HG03103 (cell line): ENCODE data around the gene COBL.

Experiments used
- ATAC-seq: cut with Tn5 transposase; IDR thresholded peaks from one replicate; pipeline ENCODE4 v1.9.1; 2021; ENCODE audit warnings: low read depth; ENCODE audit not compliant: unreplicated experiment

Gene COBL, protein sequence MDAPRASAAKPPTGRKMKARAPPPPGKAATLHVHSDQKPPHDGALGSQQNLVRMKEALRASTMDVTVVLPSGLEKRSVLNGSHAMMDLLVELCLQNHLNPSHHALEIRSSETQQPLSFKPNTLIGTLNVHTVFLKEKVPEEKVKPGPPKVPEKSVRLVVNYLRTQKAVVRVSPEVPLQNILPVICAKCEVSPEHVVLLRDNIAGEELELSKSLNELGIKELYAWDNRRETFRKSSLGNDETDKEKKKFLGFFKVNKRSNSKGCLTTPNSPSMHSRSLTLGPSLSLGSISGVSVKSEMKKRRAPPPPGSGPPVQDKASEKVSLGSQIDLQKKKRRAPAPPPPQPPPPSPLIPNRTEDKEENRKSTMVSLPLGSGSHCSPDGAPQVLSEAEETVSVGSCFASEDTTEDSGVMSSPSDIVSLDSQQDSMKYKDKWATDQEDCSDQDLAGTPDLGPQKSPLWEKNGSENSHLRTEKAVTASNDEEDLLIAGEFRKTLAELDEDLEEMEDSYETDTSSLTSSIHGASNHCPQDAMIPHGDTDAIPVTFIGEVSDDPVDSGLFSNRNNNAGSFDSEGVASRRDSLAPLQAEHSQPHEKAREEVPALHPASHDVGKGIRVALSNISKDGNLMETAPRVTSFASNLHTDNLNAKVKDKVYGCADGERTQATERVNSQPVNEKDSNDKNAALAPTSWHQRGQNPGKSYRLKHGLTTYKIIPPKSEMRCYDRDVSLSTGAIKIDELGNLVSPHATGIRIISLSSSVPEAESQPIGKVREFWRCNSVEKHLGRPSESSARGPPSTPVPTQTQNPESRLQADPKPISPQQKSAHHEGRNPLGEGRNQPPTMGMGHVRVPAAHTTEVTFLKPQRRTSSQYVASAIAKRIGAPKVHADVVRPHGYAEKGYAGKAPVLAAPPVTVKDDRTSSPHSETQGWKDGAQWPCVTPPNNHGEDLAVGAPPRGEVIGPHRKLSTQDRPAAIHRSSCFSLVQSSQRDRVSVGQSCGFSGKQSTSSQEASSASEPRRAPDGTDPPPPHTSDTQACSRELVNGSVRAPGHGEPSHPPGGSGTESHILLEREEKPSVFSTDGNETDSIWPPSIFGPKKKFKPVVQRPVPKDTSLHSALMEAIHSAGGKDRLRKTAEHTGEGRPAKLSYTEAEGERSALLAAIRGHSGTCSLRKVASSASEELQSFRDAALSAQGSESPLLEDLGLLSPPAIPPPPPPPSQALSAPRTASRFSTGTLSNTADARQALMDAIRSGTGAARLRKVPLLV

DNA sequence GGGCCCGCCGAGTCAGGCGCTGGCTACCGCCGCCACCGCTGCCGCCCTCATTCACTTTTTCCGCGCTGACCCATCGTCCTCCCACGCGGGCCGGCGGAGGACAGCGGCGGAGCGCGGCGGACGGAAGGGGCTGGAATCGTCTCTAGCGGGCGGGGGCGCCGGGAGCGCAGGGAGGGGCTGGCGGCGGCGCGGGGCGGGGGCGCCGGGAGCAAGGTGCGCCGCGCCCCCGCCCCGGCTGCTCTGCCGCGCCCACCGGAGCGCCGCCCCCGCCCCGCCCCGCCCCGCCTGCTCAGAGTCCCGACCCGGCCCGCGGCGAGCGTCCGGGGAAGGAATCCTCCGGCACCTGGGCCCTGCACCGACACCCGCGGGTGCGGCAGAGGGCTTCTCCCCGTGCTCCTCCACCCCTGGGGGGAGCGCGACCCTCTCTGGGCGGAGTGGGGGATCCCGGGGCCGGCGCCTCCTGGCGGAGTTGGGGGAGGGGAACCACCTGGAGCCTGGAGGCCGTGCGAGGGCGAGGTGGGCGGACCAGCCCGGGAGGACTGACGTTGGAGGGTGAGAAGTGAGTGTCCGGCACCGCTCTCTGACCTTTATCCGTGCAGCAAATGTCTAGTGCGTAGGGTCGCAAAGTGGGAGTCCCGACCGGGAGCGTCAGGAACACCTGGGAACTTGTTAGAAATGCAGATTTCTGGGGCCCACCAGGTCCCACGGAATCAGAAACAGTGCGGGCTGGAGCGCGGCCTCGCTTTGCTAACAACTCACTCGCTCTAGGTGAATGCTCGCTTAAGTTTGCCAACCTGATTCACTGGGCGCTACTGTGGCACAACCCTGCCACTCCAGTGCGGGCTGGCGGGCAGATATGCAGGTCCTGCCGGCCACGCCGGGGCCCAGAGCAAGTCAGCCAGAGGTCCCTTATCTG lies at the start of gene COBL:
TSS of gene COBL (minus strand) at position 144 of the 916 bp plus-strand sequence. CDS start 176 bp downstream, outside the sequence.
- ATAC-seq: no peak

DNA sequence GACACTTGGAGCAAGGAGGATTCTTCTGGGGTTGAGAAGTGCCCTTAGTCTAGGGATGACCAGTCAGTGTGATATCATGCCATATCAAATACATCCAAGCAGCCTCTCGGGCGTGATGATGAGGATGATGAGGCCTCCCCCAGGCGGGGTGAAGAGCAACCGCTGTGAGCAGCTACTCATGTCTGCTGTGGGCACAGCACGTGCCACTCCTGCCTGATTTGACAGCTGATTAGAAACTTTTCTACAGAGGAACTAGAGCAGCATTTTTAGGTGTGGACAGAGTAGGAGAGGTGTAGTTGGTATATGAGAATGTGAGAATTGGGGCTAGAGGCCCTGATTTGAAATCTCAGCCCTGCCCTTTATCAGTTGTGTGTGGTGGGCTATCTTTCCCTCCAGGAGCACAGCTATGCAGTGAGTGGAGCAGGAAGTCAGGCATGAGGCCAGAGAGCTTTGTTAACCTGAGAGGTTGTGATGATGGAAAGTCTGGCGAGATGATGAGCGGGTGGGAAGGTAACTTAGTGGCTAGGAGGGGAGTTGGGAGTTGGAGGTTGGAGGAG lies 49.6 kb upstream of the COBL start:
- no peak for ATAC-seq

DNA sequence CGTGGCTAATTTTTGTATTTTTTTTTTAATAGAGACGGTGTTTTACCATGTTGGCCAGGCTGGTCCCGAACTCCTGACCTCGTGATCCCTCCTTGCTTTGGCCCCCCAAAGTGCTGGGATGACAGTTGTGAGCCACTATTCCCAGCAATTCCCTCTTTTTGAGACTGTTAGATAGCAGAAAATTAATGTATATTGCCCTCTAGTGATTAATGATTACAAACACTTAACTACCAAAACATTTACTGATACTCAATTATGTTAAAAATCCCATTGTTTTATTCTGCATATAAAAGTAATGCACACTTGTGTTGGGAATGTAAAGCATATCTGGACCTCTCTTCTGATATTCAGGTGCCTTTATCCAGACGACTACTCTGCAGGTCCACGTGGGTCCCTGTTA lies 41.2 kb upstream of the COBL start:
- ATAC-seq: no peak

DNA sequence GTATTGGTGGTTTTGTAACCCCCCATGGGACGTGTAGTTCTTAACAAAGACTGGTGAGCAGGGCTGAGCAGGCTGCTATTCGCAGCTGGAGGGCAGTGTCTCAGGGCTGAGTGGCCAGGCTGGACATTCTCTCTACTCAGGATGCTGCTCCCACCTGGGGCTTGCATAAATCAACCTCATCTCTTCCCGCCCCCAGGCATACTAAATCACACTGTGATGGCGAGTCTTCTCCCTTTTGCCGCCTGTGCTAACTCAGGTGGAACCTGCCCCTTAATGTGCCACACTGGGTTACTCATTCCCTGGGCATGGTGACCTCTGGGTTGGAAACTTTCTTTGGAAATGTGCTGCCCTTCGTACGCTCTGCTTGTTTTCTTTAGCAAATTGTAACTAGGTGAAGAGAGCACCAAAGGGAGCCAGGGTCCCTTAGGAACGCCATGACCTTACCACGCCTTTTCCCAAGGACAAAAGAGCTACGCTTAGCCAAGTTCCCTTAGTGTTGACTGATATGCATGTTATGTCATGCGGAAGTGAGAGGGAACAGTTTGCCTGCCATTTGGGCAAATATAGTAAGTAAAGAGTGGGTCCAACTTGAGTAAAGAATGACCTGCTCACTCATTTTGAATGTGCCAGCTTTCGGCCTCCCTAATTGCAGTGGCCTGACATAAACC lies 40.4 kb upstream of the COBL start:
- no peak for ATAC-seq

DNA sequence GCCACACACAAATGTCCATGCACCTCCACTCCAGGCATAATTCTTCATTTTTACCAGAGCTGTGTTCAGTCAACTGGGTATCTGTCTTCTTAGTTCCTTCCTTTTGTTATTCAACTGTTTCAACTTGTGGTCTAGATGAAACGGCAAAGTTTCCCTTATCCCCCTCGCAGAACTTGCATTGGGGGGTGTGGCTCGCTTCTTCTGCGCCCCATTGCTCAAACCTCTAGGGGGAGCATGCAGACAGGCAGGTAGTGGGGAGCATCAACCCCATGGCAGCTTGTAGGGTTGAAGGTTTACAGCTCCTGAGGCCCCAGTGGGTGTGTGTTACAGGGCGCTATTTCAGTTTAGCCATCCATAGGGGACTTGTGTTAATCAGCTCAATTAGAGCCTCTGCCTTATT lies 38.3 kb upstream of the COBL start:
- no peak for ATAC-seq

DNA sequence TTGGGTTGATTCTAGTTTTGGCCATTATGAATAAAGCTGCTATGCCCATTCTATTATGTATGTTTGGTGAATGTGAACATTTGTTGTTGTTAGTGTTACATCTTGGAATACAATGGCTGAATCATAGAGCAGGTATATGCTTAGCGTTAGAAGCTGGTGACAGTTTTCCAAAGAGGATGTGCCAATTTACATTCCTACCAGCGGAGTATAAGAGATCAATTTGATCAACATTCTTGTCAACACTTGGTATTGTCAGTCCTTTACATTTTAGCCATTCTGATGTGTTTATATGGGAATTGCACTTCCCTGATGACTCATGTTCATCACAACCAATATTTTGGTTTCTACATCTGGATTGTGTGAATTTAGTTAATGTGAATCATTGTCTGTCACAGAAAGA lies 37.8 kb upstream of the COBL start:
- no peak for ATAC-seq

DNA sequence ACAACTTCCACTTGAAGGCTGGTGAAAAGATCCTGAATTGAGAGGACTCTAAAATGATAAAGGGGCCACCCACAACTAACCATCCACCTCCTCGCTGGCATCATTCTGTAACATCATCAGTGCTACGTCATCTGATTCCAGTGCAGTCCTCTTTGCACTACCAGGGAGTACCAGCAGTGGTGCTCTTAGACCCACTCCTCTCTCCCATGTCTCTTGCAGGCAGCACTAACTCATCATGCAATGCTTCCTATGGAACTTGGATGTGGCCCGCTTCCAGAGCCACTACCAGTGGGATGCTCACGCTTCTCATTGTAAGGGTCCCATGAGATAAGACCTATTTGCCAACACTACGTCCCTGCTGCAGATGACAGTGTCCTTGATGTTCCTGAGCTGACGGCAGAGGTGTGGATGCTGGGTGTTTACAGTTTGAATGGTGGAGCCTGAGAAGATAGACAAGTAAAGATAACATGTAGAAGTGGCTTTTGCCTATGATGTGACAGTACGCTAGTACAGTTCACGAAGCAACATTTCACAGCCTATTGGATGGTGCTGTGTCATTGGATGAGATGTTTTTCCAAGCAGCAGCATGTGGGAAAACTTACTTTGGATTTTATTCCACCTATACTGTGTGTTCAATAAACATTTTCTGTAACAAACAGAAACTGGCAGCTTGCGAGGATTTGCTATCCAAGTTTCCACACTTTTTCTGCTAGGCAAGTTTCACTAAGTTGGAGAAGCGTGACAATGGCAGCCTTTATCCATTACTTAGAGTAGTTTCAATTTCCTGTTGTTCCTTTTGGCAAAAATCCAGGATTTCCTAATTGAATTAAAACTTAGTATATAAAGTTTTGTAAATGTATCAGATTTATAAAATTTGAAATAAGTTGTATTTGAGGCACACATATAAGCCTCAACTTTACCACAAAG lies 35.8 kb upstream of the COBL start:
- no peak for ATAC-seq

DNA sequence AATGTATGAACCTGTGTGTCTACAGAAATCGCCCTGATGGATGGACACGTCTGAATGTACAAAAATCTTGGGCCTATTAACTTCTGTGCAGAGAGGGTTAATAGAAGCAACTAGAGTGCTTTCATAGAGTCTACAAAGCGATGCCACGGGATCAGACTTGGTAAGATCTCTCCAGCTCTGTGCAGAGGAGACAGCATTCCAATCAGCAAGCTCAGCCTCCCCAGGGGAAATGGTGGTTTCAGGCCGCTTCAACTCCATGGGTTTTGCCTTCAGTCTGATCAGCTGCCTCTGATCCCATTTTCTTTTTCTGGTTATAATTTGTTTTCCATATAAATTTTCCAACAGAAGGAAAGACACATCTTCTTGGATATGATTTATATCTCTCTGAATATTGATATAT lies 35.1 kb upstream of the COBL start:
- no peak for ATAC-seq

DNA sequence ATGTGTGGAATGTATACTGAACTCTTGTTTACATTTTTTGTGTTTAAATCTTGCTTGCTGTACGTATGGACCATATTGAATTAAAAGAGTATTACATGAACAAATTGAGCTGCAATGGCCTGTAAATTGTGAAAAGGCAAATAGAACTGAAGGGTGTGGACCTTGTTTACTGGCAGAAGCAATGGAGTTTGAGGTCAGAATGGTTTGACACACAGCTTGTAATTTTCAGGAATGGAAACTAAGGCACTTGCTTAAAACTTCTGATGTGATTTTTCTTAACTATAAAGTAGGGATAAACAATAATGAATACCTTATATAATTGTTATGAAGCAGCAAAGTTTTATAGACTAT lies 33.9 kb upstream of the COBL start:
- ATAC-seq: no peak

DNA sequence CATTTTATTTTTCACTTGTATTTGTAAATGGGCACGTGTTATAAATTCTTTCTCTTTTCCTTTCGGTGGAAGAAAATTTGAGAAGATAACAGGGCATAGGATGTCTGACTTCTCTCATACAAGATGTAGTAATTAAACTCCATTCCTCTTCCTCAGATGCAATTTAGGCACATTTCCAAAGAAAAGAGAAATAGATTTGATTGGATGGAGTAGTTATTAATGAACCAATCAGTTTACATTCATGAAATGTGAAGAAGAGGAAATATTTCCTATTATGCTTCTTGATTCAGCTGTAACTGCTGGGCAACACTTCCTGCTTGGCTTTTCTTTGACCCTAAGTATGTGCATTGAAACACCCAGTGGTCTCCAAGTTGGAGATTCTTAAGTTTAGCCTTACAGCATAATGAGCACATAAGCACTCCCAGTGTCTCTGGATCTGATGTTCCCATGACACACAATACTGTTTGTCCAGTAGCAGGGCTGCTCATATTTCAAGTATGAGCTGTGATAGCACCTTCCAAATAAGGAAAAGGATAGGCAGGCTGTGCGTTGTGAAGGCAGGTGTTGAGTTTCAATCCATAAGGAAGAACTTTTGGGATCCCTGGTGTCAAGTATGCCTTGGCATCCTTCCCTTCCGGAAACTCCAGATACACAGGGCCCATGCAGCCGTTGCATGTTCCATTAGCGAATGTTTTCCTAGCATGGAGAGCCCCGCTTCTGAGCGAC lies 33.4 kb upstream of the COBL start:
- no peak for ATAC-seq

DNA sequence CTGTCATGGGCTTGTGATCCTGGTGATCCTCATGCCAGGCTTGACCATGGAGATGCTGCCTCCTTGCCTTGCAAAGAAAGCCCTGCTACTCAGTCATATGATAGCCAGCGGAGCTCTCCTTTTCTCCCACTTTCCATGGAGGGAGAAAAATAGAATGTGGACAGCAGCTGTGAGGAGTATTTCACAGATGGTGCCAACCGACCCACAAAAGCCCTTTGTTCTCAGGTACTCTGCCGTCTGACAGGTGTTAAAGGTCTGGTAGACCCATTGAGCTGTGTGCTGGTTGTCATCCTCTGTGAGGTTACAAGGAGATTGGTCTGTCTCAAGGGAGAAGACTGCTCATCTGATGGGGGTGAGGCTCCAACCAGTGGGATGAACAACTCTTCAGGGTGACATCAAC lies 29.5 kb upstream of the COBL start:
- no peak for ATAC-seq

DNA sequence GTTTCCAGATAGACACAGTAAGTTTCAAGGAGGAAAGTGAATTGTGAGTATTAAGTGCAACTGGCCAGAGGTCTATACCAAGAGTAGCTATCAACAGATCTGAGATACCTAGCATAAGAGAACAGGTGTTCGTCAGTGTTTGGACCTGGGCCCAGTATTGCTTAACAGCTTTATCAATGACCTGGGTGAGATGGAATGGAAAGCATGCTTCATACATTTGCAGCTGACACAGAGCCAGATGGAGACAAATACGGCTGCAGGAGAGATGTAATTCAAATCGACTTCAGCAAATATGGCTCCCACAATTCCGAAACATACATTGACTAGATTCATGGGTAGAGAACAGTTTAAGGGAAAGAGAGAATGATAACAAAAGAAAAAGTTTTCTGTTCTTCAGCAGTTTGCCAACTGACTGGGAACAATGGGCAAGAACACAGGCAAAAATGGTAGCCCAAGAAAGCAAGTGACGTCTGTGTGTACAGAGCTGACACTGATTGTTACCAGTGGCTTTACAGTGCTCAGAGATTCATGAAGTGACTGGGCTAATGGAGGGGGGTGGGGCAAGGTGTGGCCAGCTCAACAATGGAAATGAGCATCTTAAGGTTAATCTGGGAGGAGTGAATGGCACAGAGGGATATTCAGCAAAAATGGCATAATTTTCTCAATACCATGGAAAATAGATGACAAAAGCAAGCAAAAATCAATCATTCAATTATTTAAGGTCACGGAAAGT lies 28.0 kb upstream of the COBL start:
- ATAC-seq: no peak

DNA sequence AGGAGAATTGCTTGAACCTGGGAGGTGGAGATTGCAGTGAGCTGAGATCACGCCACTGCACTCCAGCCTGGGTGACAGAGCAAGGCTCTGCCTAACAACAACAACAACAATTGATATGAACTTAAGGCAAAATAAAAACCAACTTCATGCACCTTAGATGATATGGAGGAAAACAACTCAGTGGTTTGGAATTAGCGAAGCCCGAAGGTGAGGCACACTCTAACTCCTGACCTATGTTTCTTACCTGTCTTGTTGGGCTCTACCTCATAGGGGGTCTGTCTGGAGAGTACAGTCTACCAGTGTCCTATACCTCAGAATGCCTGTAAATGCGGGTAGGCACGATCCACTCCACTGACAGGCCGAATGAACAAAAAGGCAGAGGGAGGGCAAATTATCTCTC lies 24.3 kb upstream of the COBL start:
- no peak for ATAC-seq

DNA sequence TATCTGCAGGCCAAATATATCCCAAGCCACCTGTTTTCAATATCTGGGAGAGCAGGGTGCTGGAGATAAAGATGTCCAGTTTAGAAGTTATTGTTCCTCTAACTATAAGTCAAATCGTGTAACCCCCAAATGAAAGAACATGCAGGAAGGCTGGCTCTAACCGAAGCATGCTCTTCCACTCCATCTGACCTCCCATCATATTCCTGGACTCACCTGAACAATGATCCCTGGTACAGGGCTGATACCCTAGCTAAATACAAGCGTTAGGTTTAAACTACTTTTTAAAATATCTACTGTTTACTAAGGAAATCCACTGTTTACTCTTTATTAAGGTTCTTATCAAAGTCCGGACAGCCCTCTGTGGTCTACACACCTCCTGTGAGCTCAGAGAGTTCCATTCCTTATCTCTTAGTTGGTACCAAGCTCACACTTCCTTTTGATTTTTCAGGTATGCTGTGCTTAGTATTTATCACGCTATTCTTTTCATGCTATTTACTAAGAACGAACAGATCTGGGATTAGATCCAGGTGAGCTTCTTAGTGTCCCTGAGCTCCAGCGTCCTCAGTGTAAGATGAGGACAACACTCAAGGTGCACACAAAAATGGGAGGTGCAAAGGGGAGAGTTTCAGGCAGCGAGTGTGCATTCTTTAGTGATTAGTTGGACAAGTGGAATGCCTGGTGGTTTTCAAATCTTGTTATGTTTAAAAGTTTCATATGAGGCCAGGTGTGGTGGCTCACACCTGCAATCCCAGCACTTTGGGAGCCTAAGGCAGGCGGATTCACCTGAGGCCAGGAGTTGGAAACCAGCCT lies 23.6 kb upstream of the COBL start:
- no peak for ATAC-seq

DNA sequence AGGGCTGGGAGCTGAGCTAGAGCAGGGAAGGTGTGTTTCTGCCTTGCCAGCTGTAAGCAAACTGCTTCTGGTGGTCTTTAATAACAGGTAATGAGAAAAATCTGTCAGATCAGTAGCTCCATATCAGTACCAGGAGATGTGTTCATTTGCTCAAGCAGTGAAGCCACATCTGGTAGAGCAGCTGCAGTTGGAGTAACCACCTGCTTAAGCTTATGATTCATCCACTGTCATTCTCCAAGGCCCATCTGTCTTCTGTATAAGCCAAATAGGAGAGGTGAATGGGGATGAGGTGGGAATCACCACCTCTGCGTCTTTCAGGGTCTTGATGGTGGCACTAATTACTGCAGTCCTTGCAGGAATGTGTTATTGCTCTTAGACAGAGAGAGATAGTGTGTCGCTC lies 18.4 kb upstream of the COBL start:
- no peak for ATAC-seq

DNA sequence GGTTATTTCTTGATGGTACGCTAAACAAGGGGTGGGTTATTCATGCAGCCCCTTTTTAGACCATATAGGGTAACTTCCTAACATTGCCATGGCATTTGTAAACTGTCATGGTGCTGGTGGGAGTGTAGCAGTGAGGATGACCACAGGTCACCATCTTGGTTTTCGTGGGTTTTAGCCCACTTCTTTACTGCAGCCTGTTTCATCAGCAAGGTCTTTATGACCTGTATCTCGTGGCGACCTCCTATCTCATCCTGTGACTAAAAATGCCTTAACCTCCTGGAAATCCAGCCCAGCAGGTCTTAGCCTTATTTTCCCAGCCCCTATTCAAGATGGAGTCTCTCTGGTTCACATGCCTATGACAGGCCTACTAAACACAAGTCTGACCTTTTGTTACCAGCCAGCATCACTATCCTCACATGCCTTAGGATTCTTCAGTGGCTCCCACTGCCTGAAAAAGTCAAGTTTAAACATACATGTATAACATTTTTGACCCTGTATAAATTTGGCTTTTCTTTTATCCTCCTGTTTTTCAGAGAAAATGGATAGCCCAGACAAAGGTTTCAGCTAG lies 13.2 kb upstream of the COBL start:
- ATAC-seq: no peak
